HepG2 (cell line): ENCODE results near the gene HSF4. TPM values are rescaled to one million over a fixed set of nuclear protein-coding genes. Genes with fewer than 3 reads are reported as not detected.
A peak's percentile ranks its signal among the peaks of the same experiment; 100 is the strongest.

Source experiments
- ATF4 ChIP-seq, 2 experiments: fragments of 450-650 bp in 1 of 2; sonication (generic) in 1 of 2; formaldehyde crosslinking; IDR thresholded peaks; 2 replicates each; pipeline versions ENCODE4 v1.5.0 to v1.8.0; 2020 to 2022; ENCODE audit warnings: mild to moderate bottlenecking in 1 of 2, missing genetic modification reagents in 1 of 2
- CBX1 ChIP-seq: IDR thresholded peaks from one replicate; pipeline ENCODE4 v1.6.1; 2016; ENCODE audit warnings: antibody characterized with exemption, low read depth
- EEA1 ChIP-seq: sonication (generic); formaldehyde crosslinking; IDR thresholded peaks from 2 replicates; pipeline ENCODE4 v1.5.1; 2020; ENCODE audit warnings: mild to moderate bottlenecking, missing genetic modification reagents, borderline replicate concordance
- FIP1L1 ChIP-seq: fragments of 200-400 bp; formaldehyde crosslinking; IDR thresholded peaks from 2 replicates; pipeline ENCODE4 v1.6.1; 2018; ENCODE audit warnings: low read depth, mild to moderate bottlenecking, low read length, moderate library complexity, borderline replicate concordance; ENCODE audit not compliant: insufficient read depth
- FOXK1 ChIP-seq: sonication (generic); formaldehyde crosslinking; IDR thresholded peaks from 2 replicates; pipeline ENCODE4 v1.4.0; 2020; ENCODE audit warnings: low read depth, missing genetic modification reagents, borderline replicate concordance
- GTF2F1 ChIP-seq: fragments of 150-350 bp; IDR thresholded peaks from 2 replicates; pipeline ENCODE4 v1.6.1; 2014; ENCODE audit warnings: low read length
- LCORL ChIP-seq, 2 experiments: fragments of 450-650 bp in 1 of 2; sonication (generic) in 1 of 2; formaldehyde crosslinking in 1 of 2; IDR thresholded peaks; 2 replicates each; pipeline versions ENCODE4 v1.5.0 to v1.6.1; 2017 to 2020; ENCODE audit warnings: antibody characterized with exemption in 1 of 2, missing genetic modification reagents in 1 of 2
- NFKB2 ChIP-seq: sonication (generic); formaldehyde crosslinking; IDR thresholded peaks from 2 replicates; pipeline ENCODE4 v1.4.0; 2020; ENCODE audit warnings: missing genetic modification reagents, borderline replicate concordance
- PBX2 ChIP-seq: IDR thresholded peaks from 2 replicates; pipeline ENCODE4 v1.6.1; 2016; ENCODE audit warnings: control low read depth
- PCBP1 ChIP-seq: fragments of 200-400 bp; formaldehyde crosslinking; IDR thresholded peaks from 2 replicates; pipeline ENCODE4 v1.6.1; 2017; ENCODE audit warnings: mild to moderate bottlenecking, low read depth, low read length, borderline replicate concordance
- PCBP2 ChIP-seq: fragments of 200-400 bp; formaldehyde crosslinking; optimal IDR thresholded peaks from 2 replicates; pipeline ENCODE3; 2018; ENCODE audit warnings: low read length, low read depth; ENCODE audit not compliant: poor library complexity, severe bottlenecking
- PITX1 ChIP-seq: sonication (generic); formaldehyde crosslinking; IDR thresholded peaks from 2 replicates; pipeline ENCODE4 v1.5.1; 2020; ENCODE audit warnings: mild to moderate bottlenecking, missing genetic modification reagents
- SCMH1 ChIP-seq: sonication (generic); formaldehyde crosslinking; IDR thresholded peaks from 2 replicates; pipeline ENCODE4 v1.9.0; 2021; ENCODE audit warnings: missing genetic modification reagents, mild to moderate bottlenecking, borderline replicate concordance
- SIX4 ChIP-seq: sonication (generic); formaldehyde crosslinking; IDR thresholded peaks from 2 replicates; pipeline ENCODE4 v1.4.0; 2020; ENCODE audit warnings: missing genetic modification reagents
- TAF15 ChIP-seq: fragments of 200-400 bp; formaldehyde crosslinking; IDR thresholded peaks from one replicate; pipeline ENCODE4 v1.6.1; 2018; ENCODE audit warnings: mild to moderate bottlenecking, low read depth, low read length; ENCODE audit not compliant: poor library complexity, severe bottlenecking
- ZFP82 ChIP-seq: sonication (generic); formaldehyde crosslinking; IDR thresholded peaks from 2 replicates; pipeline ENCODE4 v1.5.1; 2020; ENCODE audit warnings: mild to moderate bottlenecking, missing genetic modification reagents, borderline replicate concordance
- ZFP91 ChIP-seq: sonication (generic); formaldehyde crosslinking; IDR thresholded peaks from 2 replicates; pipeline ENCODE4 v1.9.0; 2022; ENCODE audit warnings: missing genetic modification reagents, mild to moderate bottlenecking, borderline replicate concordance
- ZNF329 ChIP-seq: sonication (generic); formaldehyde crosslinking; IDR thresholded peaks from 2 replicates; pipeline ENCODE4 v1.9.0; 2021; ENCODE audit warnings: low read depth, mild to moderate bottlenecking, missing genetic modification reagents
- ZNF431 ChIP-seq: sonication (generic); formaldehyde crosslinking; IDR thresholded peaks from 2 replicates; pipeline ENCODE4 v1.9.0; 2022; ENCODE audit warnings: missing genetic modification reagents, low read depth, mild to moderate bottlenecking, borderline replicate concordance
- ZNF501 ChIP-seq: sonication (generic); formaldehyde crosslinking; IDR thresholded peaks from 2 replicates; pipeline ENCODE4 v1.5.1; 2020; ENCODE audit warnings: mild to moderate bottlenecking, moderate library complexity, missing genetic modification reagents
- ZNF773 ChIP-seq: sonication (generic); formaldehyde crosslinking; IDR thresholded peaks from 2 replicates; pipeline ENCODE4 v1.4.0; 2020; ENCODE audit warnings: missing genetic modification reagents, borderline replicate concordance
- ZNF790 ChIP-seq: sonication (generic); formaldehyde crosslinking; IDR thresholded peaks from 2 replicates; pipeline ENCODE4 v1.8.0; 2022; ENCODE audit warnings: missing genetic modification reagents, mild to moderate bottlenecking, borderline replicate concordance
- ZNF850 ChIP-seq: sonication (generic); formaldehyde crosslinking; conservative IDR thresholded peaks from 2 replicates; pipeline ENCODE4 v1.9.0; 2021; ENCODE audit warnings: mild to moderate bottlenecking, missing genetic modification reagents
- polyA plus RNA-seq, 8 experiments: library from polyadenylated mRNA; depleted of rRNA in 3 of 8; stranded (reverse) in 7 of 8; unstranded in 1 of 8; fragments of >200 nt; fragmentation: Illumina TruSeq in 4 of 8; extraction: Trizol in 4 of 8; gene quantifications; 2 replicates each; pipeline versions ENCODE4 v1.2.1 to v1.2.3, GENCODE V29; 2011 to 2016; ENCODE audit warnings: low read depth in 4 of 8, missing spikeins in 1 of 8, mixed read lengths in 1 of 8; ENCODE audit not compliant: insufficient read depth in 1 of 8
- total RNA-seq, 5 experiments: library from RNA; depleted of rRNA; stranded (reverse); fragments of >200 nt; fragmentation: Illumina TruSeq; extraction: Trizol; gene quantifications; 2 replicates each; pipeline ENCODE4 v1.2.3, GENCODE V29; 2016; ENCODE audit warnings: low read depth in 1 of 5
- TF ChIP-seq, protein P1 (sequence below): sonication (generic); formaldehyde crosslinking; IDR thresholded peaks from 2 replicates; pipeline ENCODE4 v1.5.0; 2020; ENCODE audit warnings: missing genetic modification reagents

The HSF4 gene
- total and polyA plus RNA-seq, 2 of the 13 experiments (the other 11 are each of a cell fraction or from before 2014, with no cell fraction given) = 3.5 to 16.9 TPM

DNA sequence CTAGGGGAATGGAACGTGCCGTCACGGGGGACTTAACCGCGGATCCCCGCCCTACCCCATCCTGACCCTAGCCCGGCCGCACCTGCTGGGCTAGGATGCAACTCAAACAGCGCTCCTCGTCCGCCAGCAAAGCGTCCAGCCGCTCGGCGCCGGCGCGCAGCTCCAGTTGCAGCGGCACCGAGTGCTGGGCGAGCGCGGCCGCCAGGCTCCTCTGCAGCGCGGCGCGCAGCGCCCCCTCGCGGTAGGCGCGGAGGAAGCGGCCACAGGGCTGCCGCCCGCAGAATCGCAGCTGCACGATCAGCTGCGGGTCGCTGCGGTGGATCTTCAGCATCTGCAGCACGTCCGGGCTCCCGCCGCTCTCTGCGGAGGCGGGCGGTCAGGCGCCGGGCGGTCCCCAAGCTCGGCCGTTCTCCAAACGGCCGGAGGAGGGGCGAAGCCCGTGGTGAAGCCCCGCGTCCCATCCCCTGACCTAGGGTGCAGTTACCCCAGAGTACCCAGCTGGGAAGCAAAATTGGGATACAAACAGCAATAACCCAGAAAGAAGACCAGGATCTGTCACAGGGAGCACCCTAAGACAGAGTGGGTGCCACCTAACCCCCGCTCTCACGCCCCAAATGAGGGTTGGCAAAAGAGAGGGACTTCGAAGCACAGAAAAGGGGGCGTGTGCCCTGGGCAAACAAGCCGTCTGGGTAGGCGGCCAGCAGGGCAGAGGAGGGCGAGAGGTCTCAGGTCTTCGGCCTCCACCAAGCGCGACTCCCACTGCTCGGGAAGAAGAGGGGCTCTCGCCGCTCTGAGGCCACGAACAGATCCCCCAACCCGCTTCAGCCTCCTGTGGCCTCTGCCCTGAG lies 9.0 kb upstream of the HSF4 start (continued):
- TF ChIP-seq NFKB2 (no peak), ZFP91 (CRISPR knock-in tag) (peak; percentile 89), CBX1 (no peak), SCMH1 (CRISPR knock-in tag) (no peak), GTF2F1 (no peak), ZNF501 (CRISPR knock-in tag) (peak; percentile 77; the same call in 1 of the 2 replicates), ZNF850 (CRISPR knock-in tag) (no peak), PITX1 (CRISPR knock-in tag) (0 out of 2 replicates have a peak, but pooled peaks have one; percentile 34), ZFP82 (no peak), ZNF329 (CRISPR knock-in tag) (0 out of 2 replicates have a peak, but pooled peaks have one; percentile 34), PCBP2 (no peak), SIX4 (CRISPR knock-in tag) (peak; percentile 32; the same call in 1 of the 2 replicates), ZNF773 (CRISPR knock-in tag) (peak; percentile 63; the same call in 1 of the 2 replicates), FIP1L1 (no peak), ZNF790 (no peak), TAF15 (peak; percentile 46), EEA1 (CRISPR knock-in tag) (peak; percentile 48; the same call in 1 of the 2 replicates), ATF4 (CRISPR knock-in tag; IDR thresholded peaks at IDR 0.05) (no peak), PBX2 (CRISPR knock-in tag) (no peak), LCORL (IDR thresholded peaks at IDR 0.05) (no peak), LCORL (CRISPR knock-in tag; IDR thresholded peaks at IDR 0.05) (peak; percentile 67; the same call in 1 of the 2 replicates), PCBP1 (no peak), ZNF431 (peak; percentile 40; the same call in 1 of the 2 replicates), FOXK1 (CRISPR knock-in tag) (peak; percentile 23; the same call in 1 of the 2 replicates)
- TF ChIP-seq, protein P1, sequence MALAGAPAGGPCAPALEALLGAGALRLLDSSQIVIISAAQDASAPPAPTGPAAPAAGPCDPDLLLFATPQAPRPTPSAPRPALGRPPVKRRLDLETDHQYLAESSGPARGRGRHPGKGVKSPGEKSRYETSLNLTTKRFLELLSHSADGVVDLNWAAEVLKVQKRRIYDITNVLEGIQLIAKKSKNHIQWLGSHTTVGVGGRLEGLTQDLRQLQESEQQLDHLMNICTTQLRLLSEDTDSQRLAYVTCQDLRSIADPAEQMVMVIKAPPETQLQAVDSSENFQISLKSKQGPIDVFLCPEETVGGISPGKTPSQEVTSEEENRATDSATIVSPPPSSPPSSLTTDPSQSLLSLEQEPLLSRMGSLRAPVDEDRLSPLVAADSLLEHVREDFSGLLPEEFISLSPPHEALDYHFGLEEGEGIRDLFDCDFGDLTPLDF (CRISPR knock-in tag) = no peak
